Endodermal cell (in vitro differentiated cells): ENCODE measurements around the gene CTDP1. TPM values are rescaled to one million over a fixed set of nuclear protein-coding genes. Genes with fewer than 3 reads are reported as not detected.

Source experiments
- DNase-seq: peaks from one replicate; pipeline ENCODE4 v3.0.0-alpha.2; 2017
- H3K27ac ChIP-seq: 2 replicates; pipeline ENCODE4 v1.5.1; 2013; ENCODE audit warnings: mild to moderate bottlenecking, low read depth, low read length, moderate library complexity
- H3K27me3 ChIP-seq: 2 replicates; pipeline ENCODE4 v1.6.1; 2013; ENCODE audit warnings: mild to moderate bottlenecking, low read length, moderate library complexity; ENCODE audit not compliant: insufficient read depth, control insufficient read depth, poor library complexity, severe bottlenecking
- H3K36me3 ChIP-seq: 2 replicates; pipeline ENCODE4 v1.7.0; 2013; ENCODE audit warnings: mild to moderate bottlenecking, low read length, moderate library complexity; ENCODE audit not compliant: control insufficient read depth, insufficient read depth
- H3K4me1 ChIP-seq: one replicate; pipeline ENCODE4 v1.7.0; 2013; ENCODE audit warnings: low read length; ENCODE audit not compliant: control insufficient read depth, insufficient read depth
- H3K4me3 ChIP-seq: 2 replicates; pipeline ENCODE4 v1.5.1; 2013; ENCODE audit warnings: mild to moderate bottlenecking, low read length, moderate library complexity
- H3K9ac ChIP-seq: 2 replicates; pipeline ENCODE4 v1.6.1; 2013; ENCODE audit warnings: mild to moderate bottlenecking, low read length, moderate library complexity; ENCODE audit not compliant: poor library complexity, severe bottlenecking; ENCODE audit errors: extremely low read depth
- H3K9me3 ChIP-seq: 2 replicates; pipeline ENCODE4 v1.6.1; 2013; ENCODE audit warnings: mild to moderate bottlenecking, low read length, moderate library complexity; ENCODE audit not compliant: control insufficient read depth
- H3K27ac Mint-ChIP-seq: 2 replicates; pipeline ENCODE4 v1.8.0; 2020; ENCODE audit warnings: mixed read lengths
- H3K27me3 Mint-ChIP-seq: 2 replicates; pipeline ENCODE4 v1.8.0; 2021; ENCODE audit warnings: mild to moderate bottlenecking, mixed read lengths; ENCODE audit not compliant: insufficient read depth
- H3K36me3 Mint-ChIP-seq: 2 replicates; pipeline ENCODE4 v1.8.0; 2020; ENCODE audit warnings: low read depth, mixed read lengths
- H3K4me1 Mint-ChIP-seq: 2 replicates; pipeline ENCODE4 v1.8.0; 2020; ENCODE audit warnings: mixed read lengths
- H3K4me3 Mint-ChIP-seq: 2 replicates; pipeline ENCODE4 v1.8.0; 2020; ENCODE audit warnings: mild to moderate bottlenecking, moderate library complexity, mixed read lengths
- H3K9me3 Mint-ChIP-seq: 2 replicates; pipeline ENCODE4 v1.8.0; 2020; ENCODE audit warnings: mild to moderate bottlenecking, mixed read lengths
- CTCF ChIP-seq: fragments of 200-600 bp; sonication (generic); conservative IDR thresholded peaks from 2 replicates; pipeline ENCODE4 v1.5.0; 2021; ENCODE audit warnings: antibody characterized with exemption, mild to moderate bottlenecking
- WGBS, 2 experiments: methylation state at CpG; one replicate each; pipeline versions ENCODE4 v1.1.5 to v1.1.7; 2013; ENCODE audit warnings: missing lambda C conversion rate in 2 of 2, mixed read lengths in 1 of 2; ENCODE audit not compliant: insufficient coverage in 1 of 2, insufficient read length in 1 of 2; 5-methylcytosine and 5-hydroxymethylcytosine counted together
- total RNA-seq, 2 donors: library from RNA; stranded (reverse); fragmentation: NEBNext Ultra II Directional in 1 of 2; extraction: Animal tissue kit (Norgen Biotek cat#: 25700) in 1 of 2; gene quantifications; 2 replicates in 1 of 2; 3 replicates in 1 of 2; pipeline ENCODE4 v1.2.1, GENCODE V29; 2021

Gene CTDP1
- total RNA-seq, 2 donors from 2014 or later, result 29.8 to 35.6 TPM

- Mint-ChIP-seq H3K27ac (no peak overlapping the region), H3K36me3 (no peaks in the 10 kb centered on the region), H3K9me3 (peaks cover 15% of the 10 kb centered on the region), H3K4me3 (no peak overlapping the region), H3K4me1 (peaks cover 6% of the 10 kb centered on the region), H3K27me3 (peaks cover 8% of the 10 kb centered on the region)
- no peak for DNase-seq
- H3K36me3 ChIP-seq, result no peaks in the 10 kb centered on the region
- H3K9me3 ChIP-seq, result no peaks in the 10 kb centered on the region
- WGBS, 2 experiments, result 91 to 93% methylated on average over 20 to 23 of the region's 23 CpGs
- H3K4me3 ChIP-seq, result no peak overlapping the region
- no peak overlapping the region for H3K9ac ChIP-seq
- no peak for TF ChIP-seq CTCF
- no peaks in the 10 kb centered on the region for H3K27me3 ChIP-seq
- H3K4me1 ChIP-seq, result no peaks in the 10 kb centered on the region
- no peak overlapping the region for H3K27ac ChIP-seq
Observed at GRCh38 chr18:79634593-79635426, 44.8 kb upstream of the CTDP1 start.

GRCh38 chr18:79635427-79635726 is 44.2 kb upstream of the CTDP1 start:
- no peak overlapping the region for H3K27ac ChIP-seq
- H3K9me3 Mint-ChIP-seq, result peaks cover 15% of the 10 kb centered on the region
- no peaks in the 10 kb centered on the region for H3K4me1 ChIP-seq
- no peaks in the 10 kb centered on the region for H3K36me3 Mint-ChIP-seq
- H3K9ac ChIP-seq, result no peak overlapping the region
- no peak overlapping the region for H3K4me3 ChIP-seq
- no peak for TF ChIP-seq CTCF
- H3K4me1 Mint-ChIP-seq, result peaks cover 3% of the 10 kb centered on the region
- no peaks in the 10 kb centered on the region for H3K9me3 ChIP-seq
- WGBS, 2 experiments, result 92 to 94% methylated on average over 6 to 15 of the region's 15 CpGs
- H3K27me3 Mint-ChIP-seq, result peaks cover 8% of the 10 kb centered on the region
- no peaks in the 10 kb centered on the region for H3K27me3 ChIP-seq
- no peak overlapping the region for H3K27ac Mint-ChIP-seq
- H3K36me3 ChIP-seq, result no peaks in the 10 kb centered on the region
- no peak for DNase-seq
- H3K4me3 Mint-ChIP-seq, result no peak overlapping the region

GRCh38 chr18:79637181-79637920 is 42.3 kb upstream of the CTDP1 start:
- Mint-ChIP-seq H3K4me1 (peaks cover 3% of the 10 kb centered on the region), H3K27ac (no peak overlapping the region), H3K9me3 (peaks cover 15% of the 10 kb centered on the region), H3K36me3 (no peaks in the 10 kb centered on the region), H3K27me3 (peaks cover 8% of the 10 kb centered on the region), H3K4me3 (no peak overlapping the region)
- WGBS, 2 experiments, result 95 to 96% methylated on average over 35 to 58 of the region's 58 CpGs
- no peak overlapping the region for H3K4me3 ChIP-seq
- no peaks in the 10 kb centered on the region for H3K27me3 ChIP-seq
- H3K27ac ChIP-seq, result no peak overlapping the region
- no peaks in the 10 kb centered on the region for H3K36me3 ChIP-seq
- H3K9ac ChIP-seq, result no peak overlapping the region
- no peaks in the 10 kb centered on the region for H3K4me1 ChIP-seq
- H3K9me3 ChIP-seq, result no peaks in the 10 kb centered on the region
- DNase-seq, result peak; percentile 72
- TF ChIP-seq CTCF, result no peak
